GM23248 (cell line): Measurements from ENCODE around the gene MPPED1.

Experiments
- EZH2 ChIP-seq: fragments of 200-600 bp; sonication (generic); IDR thresholded peaks from 2 replicates; pipeline ENCODE4 v1.6.1; 2018; ENCODE audit warnings: antibody characterized with exemption, mild to moderate bottlenecking; ENCODE audit not compliant: insufficient read depth, poor library complexity, severe bottlenecking
- EZH2phosphoT487 ChIP-seq: fragments of 200-600 bp; sonication (generic); IDR thresholded peaks from 2 replicates; pipeline ENCODE4 v1.6.1; 2018; ENCODE audit warnings: antibody characterized with exemption, moderate library complexity, mild to moderate bottlenecking, low read depth; ENCODE audit not compliant: insufficient read depth

- TF ChIP-seq EZH2 (no peak), EZH2phosphoT487 (no peak)
These were observed 12.4 kb downstream of the MPPED1 start for GRCh38 chr22:43424201-43424600.
